AG08395 (cell line): ENCODE results near the gene ULK3.
A peak's percentile ranks its signal among the peaks of the same experiment; 100 is the strongest.

Experiments
- DNase-seq: peaks from one replicate; pipeline ENCODE4 v3.0.0; 2012; ENCODE audit warnings: mixed read lengths, low spot score

Gene ULK3

DNA sequence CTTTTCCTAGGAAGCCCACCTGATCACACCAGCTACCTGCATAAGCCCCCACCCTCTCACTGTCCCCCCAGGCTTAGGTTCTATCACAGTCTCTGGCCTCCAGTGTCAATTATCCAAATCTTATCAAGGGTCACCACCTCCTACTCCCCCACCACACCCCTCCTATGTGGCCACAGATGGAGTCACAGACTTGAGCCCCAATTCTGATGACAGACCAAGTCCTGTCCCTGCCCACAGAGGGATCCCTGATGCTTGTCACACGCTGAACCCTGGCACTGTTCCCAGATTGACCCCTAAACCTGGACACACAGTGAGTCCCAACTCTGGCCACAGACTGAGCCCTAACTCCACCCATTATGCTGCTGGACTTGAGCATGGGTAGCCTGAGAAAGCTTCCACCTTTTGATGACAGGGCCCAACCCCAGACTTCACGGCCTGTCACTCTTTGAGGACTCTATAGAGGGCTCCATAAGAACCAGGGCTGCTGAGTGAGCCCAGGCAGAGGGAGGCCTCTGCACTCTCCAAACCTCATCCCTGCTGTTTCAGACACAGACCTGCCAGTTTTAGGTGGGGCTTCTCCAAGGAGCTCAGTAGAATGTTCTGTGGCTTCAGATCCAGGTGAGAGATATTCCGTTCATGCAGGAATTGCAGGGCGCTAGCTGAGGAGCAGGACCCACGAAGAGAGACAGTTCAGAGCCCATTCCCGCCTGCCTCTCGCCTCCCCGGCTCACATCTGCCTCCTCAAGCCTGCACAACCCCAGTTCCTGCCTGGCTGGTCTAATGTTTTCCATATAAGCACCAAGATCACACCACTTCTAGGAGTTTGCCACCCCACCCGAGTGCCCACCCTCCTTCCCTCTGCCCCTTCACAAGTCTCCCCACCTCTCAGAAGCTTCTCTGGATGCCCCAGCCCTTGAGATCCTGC lies 1.8 kb downstream of the ULK3 start:
- no peak for DNase-seq

- DNase-seq = no peak
These were observed 3.2 kb downstream of the ULK3 start for GRCh38 chr15:74839526-74840395.

GRCh38 chr15:74838746-74839525 lies 4.0 kb downstream of the ULK3 start:
- no peak for DNase-seq

DNA sequence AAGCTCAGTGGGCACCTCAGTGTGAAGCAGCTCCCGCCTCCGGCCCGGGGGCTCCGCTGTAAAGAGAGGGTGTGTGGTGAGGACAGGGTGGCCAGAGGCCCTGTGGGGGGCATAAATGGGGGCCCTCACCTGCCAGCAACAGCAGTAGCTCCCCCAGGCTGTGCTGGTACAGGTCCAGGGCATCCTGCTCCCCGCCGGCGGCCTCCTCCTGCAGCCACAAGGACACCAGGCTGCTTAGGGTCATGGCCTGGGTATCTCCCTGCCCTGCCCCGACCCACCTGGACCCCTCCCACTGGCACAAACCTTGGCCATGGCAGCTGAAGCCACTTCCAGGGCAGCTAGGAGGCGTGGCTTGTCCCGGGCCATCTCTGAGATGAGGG lies 4.8 kb downstream of the ULK3 start:
- no peak for DNase-seq

DNA sequence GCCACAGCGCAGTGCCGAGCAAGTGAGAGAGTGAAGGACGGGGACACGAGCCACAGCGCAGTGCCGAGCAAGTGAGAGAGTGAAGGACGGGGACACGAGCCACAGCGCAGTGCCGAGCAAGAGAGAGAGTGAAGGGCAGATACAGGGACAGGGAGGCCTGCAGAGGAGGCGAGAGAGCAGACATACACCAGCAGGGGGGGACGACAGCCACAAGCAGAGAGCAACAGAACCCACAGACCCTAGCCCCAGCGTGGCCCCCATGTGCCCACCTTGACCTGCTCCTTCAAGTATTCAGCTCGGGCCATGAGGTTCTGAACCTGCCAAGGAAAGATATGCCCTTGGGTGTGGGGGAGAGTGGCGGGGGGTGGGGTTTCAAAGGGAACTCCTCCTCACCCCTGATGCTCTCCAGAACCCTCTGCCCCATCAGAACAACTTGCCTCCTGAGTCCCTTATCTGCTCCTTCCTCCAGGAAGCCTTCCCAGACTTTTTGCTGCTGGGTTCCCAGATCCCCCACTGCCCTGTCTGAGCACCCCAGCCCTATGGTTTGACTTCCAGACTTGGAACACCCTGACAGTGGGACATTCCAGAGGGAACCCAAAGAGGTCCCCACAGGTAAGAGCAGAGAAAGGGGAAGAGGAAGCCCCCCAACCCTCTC lies 5.3 kb downstream of the ULK3 start:
- DNase-seq = no peak

- DNase-seq = no peak
These were observed 6.1 kb downstream of the ULK3 start for GRCh38 chr15:74836846-74837245.

DNA sequence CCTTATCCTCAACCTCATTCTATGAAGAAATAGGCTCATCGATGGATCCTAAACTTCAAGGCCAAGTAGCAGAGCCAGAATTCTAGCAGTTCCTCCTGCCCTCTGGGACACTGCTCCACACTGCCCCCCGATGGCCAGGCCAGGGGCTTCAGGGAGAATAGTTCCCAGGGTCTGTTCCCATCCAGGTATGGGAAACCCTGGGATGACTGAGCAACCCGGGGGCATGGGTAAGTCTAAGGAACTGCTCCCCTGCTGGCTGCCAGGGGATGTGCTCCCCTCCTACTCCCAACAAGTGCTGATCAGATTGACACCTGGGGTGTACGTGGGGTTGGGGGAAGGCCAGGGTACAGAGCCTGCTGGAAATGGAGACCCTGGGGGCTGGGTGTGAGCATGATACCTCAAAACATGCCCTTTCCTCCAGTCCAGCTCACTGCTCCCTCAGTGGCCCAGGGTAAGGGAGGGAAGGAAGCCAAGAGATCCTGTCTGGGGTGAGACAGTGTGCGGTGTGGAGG lies 7.6 kb downstream of the ULK3 start:
- DNase-seq = peak; percentile 76

- no peak for DNase-seq
These were observed 9.4 kb downstream of the ULK3 start for GRCh38 chr15:74833376-74834107.

- DNase-seq = no peak
These were observed 10.1 kb downstream of the ULK3 start for GRCh38 chr15:74832826-74833225.

- DNase-seq = no peak
These were observed 11.0 kb downstream of the ULK3 start for GRCh38 chr15:74831813-74832495.

DNA sequence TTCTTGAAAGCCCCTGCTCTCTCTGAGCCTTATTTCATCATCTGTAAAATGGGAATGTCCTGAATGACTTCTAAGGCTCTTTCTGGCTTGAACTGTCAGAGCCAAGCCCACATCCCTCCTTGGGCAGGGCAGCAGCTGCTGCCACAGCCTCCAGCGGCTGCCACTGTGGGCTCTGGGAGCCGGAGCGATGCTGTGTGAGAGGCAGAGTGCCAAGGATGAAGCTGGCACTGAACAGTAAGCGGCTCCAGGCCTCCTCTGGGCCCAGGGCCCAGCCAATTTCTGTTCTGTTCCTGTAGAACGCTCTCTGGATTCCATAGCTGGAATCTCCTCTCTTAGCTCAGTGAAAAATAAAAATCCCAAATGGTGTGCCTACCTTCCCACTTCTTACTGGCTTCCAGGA lies 12.1 kb downstream of the ULK3 start:
- peak; percentile 22 for DNase-seq

DNA sequence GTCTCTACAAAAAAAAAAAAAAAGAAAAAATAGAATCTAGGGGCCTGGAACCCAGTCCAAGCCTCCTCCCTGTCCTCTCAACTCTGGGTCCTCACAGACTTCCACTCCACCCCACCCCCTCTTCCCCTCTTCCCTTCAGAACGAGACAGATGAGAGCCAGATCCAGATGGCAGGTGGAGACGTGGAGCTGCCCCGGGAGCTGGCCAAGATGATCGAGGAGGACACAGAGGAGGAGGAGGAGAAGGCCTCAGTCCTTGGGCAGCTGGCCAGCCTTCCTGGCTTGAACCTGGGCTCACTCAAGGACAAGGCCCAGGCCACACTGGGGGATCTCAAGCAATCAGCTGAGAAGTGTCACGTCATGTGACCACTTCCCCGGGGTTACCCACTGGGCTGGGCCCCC lies 13.0 kb downstream of the ULK3 start:
- DNase-seq = no peak

DNA sequence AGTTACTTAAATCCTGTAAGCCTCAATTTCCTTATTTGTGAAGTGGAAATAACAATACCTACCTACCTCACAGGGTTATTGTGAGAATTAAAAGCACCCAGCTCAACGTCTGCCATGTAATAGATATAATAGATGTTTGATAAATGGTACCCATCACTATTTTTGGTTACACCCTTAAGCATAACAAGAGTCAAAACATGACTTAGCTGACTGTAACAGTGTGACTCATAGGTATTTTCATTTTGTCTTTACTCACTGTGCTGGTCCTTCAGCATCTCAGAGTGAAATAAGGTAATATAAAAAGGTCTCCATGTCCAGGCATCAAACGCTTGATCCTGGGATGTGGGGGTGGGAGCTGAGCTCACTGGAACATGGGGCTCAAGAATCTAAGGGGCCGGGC lies 13.5 kb downstream of the ULK3 start:
- DNase-seq = peak; percentile 40

GRCh38 chr15:74828835-74829234 lies 14.1 kb downstream of the ULK3 start:
- no peak for DNase-seq

GRCh38 chr15:74827614-74828013 lies 15.3 kb downstream of the ULK3 start:
- DNase-seq = no peak

DNA sequence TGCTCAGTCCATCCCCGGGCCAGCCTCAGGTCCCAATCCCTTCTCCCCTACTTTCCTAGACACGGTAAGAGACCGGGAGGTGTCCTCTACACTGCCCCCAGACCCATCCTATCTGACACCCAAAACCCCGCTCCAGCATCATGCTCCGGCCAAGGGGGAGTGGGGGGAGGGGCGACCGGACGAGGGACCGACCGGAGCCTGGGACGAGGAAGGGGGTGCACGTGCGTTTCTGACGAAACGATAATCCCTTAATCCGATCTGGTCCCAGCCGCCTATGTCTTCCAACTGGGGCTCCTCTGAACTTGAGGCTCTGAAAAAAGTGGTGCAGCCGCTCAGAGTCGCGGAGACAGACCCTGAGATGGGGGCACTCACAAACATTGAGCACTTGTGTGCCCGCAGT lies 16.0 kb downstream of the ULK3 start:
- DNase-seq = no peak

DNA sequence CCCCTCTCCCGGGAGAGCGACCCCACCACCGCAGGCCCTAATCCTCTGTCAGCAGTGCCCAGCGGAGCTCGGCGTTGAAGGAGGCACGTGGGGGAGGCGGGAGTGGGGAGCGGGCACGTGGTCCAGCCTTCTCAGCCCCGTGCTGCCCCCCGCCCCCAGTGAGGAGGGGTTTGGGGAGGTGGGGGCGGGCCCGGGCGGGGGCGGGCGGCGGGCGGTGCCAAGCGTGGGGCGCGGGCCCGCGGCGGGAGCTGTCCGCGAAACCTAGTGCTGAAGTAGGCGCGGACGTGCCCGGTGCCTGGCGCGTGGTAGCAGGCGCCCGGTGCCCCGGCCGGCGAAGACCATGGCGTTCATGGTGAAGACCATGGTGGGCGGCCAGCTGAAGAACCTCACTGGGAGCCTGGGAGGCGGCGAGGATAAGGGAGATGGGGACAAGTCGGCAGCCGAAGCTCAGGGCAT lies 16.6 kb downstream of the ULK3 start, which contains the start of gene CPLX3:
Gene CPLX3, plus strand, starts transcription at position 264 of the 456 bp plus-strand sequence. Its CDS starts 77 bp downstream, at position 341.
- peak; percentile 48 for DNase-seq

DNA sequence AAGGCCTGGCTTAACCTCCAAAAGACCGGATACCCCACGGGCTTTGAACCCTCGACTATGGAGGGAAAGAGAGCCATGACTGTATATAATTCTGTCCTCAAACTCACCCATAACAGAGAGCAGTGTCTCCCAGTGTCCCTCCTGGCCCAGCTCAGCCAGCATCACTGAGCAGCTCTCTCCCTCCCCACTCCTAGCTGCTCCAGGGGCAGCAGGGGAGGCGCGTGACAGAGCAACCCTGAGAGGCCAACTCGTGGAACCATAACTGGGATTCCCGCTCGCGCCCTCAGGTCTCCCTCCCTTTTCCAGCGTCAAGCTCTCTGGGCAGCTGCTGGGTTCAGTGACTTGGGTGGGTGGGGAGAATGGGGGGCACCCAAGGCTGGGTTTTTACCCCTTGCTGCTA lies 17.1 kb downstream of the ULK3 start:
- DNase-seq = no peak

DNA sequence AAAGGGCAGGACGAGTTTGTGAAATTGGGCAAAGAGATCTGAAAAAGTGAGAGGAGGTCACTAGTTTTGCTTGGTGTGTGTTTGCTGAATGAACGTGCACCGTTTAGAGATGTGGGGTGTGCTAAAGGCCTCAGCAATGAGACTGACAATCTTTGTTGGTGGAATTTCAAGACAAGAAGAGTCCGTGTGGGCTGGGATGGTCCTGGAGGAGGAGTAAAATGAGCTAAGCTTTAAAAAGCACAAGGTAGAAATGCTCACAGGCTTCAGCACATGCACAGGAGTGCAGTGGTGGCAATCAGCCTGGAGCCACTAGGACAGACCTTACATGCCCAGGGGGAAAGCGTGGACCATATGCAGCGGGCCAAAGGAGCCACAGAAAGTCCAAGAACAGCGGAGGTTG lies 18.0 kb downstream of the ULK3 start:
- no peak for DNase-seq

- DNase-seq = no peak
These were observed 19.6 kb downstream of the ULK3 start for GRCh38 chr15:74823324-74823723.
